ENCODE measurements around the gene RALGAPA2.

RALGAPA2 gene

GRCh38 chr20:20497242-20497978, 215.0 kb downstream of the RALGAPA2 start:
- DNase-seq (ENCODE audit: low read depth, low spot score) = no peak

GRCh38 chr20:20495729-20496503, 216.5 kb downstream of the RALGAPA2 start:
- DNase-seq (ENCODE audit: low read depth, low spot score) = no peak

- DNase-seq (ENCODE audit: low read depth, low spot score) = no peak
Measured at GRCh38 chr20:20493701-20494100, 218.7 kb downstream of the RALGAPA2 start.

- DNase-seq (ENCODE audit: low read depth, low spot score) = no peak
Measured at GRCh38 chr20:20492521-20493332, 219.7 kb downstream of the RALGAPA2 start.

GRCh38 chr20:20491784-20492264, 220.6 kb downstream of the RALGAPA2 start:
- DNase-seq (ENCODE audit: low read depth, low spot score) = no peak

- no peak for DNase-seq (ENCODE audit: low read depth, low spot score)
Measured at GRCh38 chr20:20491110-20491783, 221.2 kb downstream of the RALGAPA2 start.

- no peak for DNase-seq (ENCODE audit: low read depth, low spot score)
Measured at GRCh38 chr20:20490673-20491072, 221.8 kb downstream of the RALGAPA2 start.

- DNase-seq (ENCODE audit: low read depth, low spot score) = no peak
Measured at GRCh38 chr20:20489648-20490341, 222.6 kb downstream of the RALGAPA2 start.

- no peak for DNase-seq (ENCODE audit: low read depth, low spot score)
Measured at GRCh38 chr20:20489054-20489453, 223.4 kb downstream of the RALGAPA2 start.

GRCh38 chr20:20488388-20488787, 224.1 kb downstream of the RALGAPA2 start:
- no peak for DNase-seq (ENCODE audit: low read depth, low spot score)

GRCh38 chr20:20487811-20488210, 224.6 kb downstream of the RALGAPA2 start:
- no peak for DNase-seq (ENCODE audit: low read depth, low spot score)

GRCh38 chr20:20483328-20483727, 229.1 kb downstream of the RALGAPA2 start:
- DNase-seq (ENCODE audit: low read depth, low spot score) = no peak

GRCh38 chr20:20482453-20482852, 230.0 kb downstream of the RALGAPA2 start:
- DNase-seq (ENCODE audit: low read depth, low spot score) = no peak

GRCh38 chr20:20480689-20481088, 231.8 kb downstream of the RALGAPA2 start:
- no peak for DNase-seq (ENCODE audit: low read depth, low spot score)

- no peak for DNase-seq (ENCODE audit: low read depth, low spot score)
Measured at GRCh38 chr20:20480126-20480525, 232.3 kb downstream of the RALGAPA2 start.

- DNase-seq (ENCODE audit: low read depth, low spot score) = no peak
Measured at GRCh38 chr20:20477444-20478041, 234.9 kb downstream of the RALGAPA2 start.

GRCh38 chr20:20476504-20476903, 235.9 kb downstream of the RALGAPA2 start:
- no peak for DNase-seq (ENCODE audit: low read depth, low spot score)

- DNase-seq (ENCODE audit: low read depth, low spot score) = no peak
Measured at GRCh38 chr20:20473657-20474056, 238.8 kb downstream of the RALGAPA2 start.

GRCh38 chr20:20472684-20473274, 239.7 kb downstream of the RALGAPA2 start:
- no peak for DNase-seq (ENCODE audit: low read depth, low spot score)

GRCh38 chr20:20466341-20466879, 246.0 kb downstream of the RALGAPA2 start:
- DNase-seq (ENCODE audit: low read depth, low spot score) = no peak

Measured in activated naive CD8-positive, alpha-beta T cell treated with anti-CD3 and anti-CD28 coated beads, Interleukin-2, amount 50 U/mL, for 16 hours (primary cell).